Ecto neural progenitor cell (in vitro differentiated cells): ENCODE measurements around the gene TAF15.

Source experiments
- DNase-seq: peaks from one replicate; pipeline ENCODE4 v3.0.0-alpha.2; 2018; ENCODE audit warnings: low spot score

TAF15 gene

DNA sequence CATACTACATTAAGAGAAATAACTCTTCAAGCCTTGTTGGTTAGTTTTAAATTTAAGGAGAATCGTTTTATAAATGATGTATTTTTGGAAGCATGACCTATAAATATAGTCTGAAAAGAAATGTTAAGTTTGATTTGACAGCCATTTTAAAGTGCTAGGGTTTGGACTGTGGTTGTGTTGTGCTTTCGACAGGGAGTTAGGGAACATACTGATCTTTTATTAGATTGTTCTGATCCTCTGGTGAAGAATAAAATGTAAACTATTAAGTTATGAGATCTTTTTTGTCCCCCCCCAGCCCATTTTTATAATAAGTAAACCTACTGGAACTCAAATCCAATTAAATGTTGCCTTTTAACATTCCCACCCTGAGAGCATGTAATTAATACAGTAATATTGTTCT lies 12.0 kb downstream of the TAF15 start:
- no peak for DNase-seq

DNA sequence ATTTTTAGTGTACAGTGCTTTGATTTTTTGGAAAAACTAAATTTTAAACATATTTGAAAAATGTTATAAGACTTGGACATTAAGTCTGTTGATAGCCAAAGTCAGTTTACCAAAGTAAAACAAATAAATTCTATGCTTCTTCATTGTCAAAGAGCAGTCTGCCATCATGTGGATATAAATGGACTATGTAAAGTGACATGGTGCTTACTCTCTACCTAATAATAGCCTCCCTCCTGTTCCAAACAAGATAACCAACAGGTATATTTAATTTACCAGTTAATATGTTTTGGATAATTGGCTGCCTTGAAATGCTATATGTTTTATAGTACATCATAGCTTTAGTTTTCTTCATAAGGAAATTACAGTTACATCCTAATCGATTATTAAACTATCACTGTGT lies 15.9 kb downstream of the TAF15 start:
- DNase-seq, result no peak

DNA sequence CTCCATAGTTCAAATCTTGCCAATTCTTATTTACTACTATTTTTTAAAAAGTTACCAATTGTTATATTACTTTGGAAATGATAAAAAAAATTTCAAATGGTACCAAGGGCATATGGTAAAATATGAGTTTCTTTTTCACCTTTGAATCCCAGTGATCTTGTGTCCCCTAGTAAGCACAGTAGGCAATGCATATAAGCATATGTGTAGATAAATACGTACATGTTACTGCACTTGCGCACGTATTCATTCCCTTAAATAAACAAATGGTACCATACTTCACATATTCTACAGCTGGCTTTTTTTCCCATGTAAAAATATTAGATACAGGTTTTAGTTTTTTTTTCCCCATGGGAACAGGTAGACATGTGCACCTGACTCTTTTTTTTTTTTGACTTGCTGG lies 31.8 kb downstream of the TAF15 start:
- no peak for DNase-seq

DNA sequence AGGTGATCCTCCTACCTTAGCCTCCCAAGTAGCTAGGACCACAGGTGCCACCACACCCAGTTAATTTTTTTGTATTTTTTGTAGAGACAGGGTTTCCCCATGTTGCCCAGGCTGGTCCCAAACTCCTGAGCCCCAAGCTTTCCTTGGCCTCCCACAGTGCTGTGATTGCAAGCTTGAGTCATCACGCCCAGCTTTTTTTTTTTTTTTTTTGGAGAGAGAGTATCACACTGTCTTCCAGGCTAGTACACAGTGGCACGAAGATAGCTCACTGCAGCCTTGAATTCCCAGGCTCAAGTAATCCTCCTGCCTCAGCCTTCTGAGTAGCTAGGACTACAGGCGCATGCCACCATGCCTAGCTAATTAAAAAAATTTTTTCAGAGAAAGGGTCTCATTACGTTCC lies 32.2 kb downstream of the TAF15 start:
- no peak for DNase-seq

DNA sequence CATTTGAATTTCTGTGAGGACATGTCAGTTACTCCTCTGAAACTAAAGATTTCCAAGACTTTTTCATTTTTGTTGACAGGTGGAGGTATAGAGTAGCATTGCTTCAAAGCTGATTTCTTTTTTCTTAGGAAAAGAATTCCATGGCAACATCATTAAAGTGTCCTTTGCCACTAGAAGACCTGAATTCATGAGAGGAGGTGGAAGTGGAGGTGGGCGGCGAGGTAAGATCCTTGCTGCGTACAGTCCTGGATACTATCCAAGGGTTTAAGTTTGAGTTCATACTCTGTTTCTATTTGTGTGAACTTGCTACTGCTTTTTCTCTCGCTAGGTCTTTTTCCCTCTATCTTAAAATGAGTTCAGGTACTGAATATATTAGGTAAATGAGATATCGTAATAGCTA lies 33.0 kb downstream of the TAF15 start:
- no peak for DNase-seq

DNA sequence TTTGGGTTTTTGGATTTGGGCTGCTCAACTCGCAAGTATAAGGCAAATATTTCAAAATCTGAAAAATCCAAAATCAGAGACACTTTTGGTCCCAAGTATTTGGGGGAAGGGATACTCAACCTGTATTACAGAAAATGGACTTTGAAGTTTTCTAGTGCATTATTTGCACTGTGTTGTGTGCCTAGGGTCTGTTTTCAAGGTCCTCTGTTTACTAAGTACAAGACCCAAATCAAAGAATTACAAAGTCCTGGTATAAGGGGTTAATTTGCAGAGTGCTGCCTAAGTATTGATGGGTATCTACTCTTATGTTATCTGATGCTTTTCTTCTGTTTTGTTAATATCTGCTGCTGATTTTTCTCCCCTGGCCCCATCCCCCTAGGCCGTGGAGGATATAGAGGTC lies 34.4 kb downstream of the TAF15 start:
- no peak for DNase-seq

DNA sequence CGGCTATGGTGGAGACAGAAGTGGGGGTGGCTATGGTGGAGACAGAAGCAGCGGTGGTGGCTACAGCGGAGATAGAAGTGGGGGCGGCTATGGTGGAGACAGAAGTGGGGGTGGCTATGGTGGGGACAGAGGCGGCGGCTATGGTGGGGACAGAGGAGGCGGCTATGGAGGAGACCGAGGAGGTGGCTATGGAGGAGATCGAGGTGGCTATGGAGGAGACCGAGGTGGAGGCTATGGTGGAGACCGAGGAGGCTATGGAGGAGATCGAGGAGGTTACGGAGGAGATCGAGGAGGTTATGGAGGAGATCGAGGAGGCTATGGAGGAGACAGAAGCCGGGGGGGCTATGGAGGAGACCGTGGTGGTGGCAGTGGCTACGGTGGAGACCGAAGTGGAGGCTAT lies 35.3 kb downstream of the TAF15 start:
- no peak for DNase-seq

DNA sequence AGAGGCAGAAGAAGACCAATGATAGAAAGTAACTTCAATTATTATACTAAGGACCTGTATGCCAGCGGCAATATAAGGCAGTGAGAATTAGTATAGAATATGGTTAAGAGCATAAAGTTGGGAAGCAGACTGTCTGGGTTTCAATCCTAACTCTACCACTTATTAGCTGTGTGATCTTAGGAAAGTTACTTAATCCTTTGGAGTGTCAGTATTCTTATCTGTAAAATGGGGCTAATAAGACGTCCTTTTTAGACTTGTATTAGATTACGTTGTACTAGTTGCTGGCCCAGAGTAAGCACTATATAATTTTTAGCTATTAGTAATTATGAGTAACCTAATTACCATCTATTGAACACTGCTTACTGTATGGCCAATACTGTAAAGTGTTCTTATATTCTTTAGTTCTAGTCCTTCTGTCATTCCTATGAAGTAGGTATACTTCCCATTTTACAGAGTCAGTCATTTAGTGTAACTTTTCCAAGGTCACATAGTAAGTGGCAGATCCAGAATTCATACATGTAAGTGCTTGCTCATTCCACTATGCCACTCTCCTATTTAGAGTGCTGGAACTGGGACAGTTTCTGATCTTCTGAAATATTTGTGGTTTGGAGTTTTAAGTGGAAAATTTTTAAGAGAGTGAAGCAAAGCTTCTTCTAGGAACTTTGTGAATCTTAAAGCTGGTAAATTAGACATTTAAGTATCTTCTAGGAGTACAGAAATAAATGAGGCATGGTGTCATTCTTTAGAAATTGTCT lies 36.9 kb downstream of the TAF15 start:
- no peak for DNase-seq

DNA sequence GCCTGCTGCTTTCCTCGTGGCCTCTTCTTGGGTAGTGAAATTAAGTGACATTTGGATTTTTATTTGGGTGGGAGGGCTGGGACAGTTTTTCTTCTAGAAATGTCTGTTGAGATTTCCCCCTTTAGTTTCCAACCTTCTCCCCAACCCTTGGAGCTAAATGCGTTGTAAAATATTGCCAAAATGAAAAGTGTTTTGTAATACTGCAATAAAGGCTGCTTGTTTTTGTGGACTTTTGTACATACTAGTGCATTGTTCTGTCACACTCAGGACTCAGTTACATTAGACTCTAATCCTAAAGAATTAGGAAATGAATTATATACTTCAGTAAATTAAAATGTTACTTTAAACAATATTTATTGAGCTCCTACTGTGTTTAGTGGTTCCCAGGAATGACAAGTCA lies 37.7 kb downstream of the TAF15 start:
- DNase-seq, result no peak

DNA sequence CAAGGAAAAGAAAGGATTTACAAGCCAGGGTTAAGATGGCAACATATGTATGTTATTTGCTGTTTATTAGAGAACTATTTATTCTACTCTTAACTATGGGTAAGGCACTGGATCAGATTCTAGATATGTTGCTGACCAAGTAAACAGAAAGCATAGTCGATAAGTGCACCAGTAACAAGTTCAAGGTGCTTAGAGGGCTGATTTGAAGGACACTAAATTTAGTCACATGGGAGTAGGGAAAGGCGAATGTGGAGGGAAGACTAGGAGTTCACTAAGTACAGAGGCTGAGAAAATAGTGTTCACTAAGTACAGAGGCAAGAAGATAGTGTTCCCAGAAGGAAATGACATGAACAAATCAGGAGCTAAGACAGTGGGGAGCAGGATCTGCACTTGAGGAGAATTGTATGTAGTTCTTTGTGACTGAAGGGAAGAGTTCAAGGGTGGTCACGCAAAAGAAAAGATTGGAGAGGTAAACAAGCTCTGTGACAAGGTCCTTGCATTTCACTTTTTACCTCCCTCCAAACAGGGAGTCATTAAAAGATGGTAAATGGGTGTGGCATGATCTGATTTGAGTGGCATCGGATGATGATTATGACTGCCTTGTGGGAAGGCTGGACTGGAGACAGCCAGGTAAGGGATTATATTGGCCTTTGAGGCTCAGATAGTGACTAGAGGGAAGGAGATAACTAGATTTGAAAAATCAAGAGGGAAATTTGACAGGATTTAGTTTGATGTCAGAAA lies 38.5 kb downstream of the TAF15 start:
- no peak for DNase-seq

DNA sequence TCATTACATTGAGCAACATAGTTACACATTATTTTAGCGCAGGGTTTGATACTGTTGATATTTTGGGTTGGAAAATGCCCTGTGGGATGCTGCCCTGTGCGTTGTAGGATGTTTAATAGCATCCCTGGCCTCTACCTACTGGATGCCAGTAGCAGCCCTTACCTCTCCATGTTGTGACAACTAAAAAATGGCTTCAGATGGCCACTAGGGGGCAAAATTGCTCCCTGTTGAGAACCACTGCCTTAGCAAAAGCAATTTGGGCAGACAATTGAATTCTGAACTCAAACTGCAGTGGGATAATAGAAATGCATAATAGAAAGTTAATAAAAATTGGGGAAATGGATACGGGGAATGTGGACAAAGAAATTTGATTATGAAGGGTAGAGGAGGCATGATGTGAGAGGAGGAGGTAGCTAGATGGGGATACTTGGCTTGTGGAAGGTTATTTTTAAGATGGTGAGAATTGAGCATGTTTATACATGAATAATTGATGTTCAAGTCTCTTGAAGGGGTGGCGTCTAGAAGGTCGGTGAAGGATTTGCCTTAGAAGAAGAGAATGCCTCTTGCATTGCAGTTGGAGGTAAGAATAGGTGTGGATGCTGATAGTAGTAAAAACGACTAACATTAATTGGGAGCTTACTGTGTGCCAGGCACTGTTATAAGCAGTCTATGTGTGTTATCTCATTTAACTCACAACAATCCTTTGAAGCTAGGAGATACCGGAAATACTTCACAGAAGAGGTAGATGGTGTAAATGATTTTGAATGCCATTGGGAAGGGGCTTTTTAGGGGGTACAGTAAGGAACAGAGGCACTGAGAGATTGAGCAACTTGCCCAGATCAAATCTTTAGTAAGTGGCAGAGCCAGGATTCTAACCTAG lies 40.4 kb downstream of the TAF15 start:
- peak; percentile 65 for DNase-seq

DNA sequence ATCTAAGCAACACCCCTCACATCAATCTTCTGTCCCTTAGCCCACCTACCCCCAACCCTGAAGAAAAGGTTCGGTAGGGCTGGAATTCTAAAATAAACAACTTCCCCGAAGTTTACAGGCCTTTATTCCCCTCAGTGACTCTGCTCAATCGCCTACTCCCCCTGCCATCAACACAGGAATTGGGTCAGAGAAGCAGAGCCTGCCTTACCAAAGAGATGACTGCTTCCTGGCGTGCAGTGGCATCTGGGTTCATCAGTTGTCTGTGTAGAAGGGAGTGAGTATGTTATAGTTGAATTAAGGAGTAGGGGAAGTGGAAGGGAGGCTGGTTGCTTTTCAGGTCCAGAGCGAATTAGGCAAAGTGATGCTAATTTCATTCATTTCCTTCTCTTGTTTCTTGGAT lies 46.7 kb downstream of the TAF15 start:
- DNase-seq, result no peak

DNA sequence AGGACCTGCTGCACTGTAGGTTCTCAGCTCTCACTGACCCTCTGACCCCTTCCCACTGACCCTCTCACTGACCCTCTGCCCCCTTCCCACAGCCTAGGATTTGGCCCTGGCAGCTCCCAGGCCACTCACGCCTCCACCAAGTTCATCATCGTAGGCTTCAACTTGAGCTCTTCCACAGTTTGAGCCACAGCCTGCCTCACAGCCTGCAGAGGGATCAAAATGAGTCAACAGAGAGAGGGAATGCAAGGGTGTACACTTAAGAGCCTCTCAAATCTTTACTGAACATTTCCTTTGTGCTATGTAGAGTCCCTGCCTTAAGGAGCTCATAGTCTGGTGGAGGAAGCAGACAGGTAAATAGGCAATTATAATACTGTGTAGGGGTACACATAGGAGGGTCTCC lies 47.3 kb downstream of the TAF15 start:
- DNase-seq, result no peak

DNA sequence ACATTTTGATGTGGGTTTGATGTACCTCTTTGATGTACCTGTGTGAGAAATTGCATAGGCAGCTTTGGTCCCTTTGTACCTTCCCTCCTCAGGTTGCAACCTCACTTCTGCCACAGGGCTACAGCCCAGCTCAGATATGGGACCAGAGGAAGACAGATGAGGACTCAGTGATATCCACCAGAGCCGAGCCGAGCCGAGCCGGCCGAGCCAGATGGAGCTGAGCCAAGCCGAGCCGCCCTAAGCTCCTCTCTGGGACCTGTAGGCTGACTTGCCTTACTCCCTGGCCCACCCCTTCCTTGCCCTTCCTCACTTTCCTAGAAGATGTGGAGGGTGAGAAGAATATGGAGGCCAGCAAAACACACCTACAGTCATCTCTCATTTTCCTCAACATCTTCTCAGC lies 55.6 kb downstream of the TAF15 start:
- no peak for DNase-seq

DNA sequence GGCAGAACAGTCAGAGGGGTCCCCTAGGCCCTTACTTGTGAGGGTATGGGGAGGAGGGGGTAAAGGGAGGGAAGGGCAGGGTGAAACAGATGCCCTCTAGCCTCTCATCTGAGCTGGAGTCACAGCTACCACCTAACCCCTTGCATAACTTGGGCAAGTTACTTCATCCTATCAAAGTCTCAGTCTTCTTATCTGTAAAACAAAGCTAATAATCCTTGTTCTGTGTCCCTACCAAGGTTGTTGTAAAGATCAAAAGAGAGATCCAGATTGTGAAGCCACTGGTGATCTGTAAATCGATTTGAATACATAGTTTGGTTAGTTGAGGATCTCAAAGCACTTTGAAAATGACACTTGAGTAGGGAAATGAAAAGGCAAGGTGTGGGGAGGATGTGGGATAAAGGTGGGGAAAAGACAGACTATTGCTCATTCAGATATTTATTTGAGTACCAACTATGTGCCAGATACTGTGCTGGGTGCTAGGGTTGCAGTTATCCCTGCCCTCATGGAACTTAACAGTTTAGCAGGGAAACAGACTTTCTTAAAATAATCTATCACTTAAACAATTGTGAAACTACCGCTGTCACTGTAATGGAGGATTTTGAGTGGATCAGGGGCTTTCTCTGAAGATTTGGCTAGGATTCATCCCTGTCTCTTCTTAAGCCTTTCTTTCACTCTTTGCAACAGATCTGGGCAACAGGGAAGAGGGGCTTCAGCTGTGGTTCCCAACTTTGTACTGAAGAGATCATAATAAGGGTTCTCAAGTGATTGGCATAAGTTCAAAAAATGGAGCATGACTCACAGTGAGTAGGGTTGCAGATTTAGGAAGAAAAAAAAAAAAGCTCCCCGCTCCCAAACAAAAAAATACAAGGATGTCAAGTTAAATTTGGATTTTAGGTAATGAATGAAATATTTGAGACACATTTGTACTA lies 56.4 kb downstream of the TAF15 start:
- no peak for DNase-seq

DNA sequence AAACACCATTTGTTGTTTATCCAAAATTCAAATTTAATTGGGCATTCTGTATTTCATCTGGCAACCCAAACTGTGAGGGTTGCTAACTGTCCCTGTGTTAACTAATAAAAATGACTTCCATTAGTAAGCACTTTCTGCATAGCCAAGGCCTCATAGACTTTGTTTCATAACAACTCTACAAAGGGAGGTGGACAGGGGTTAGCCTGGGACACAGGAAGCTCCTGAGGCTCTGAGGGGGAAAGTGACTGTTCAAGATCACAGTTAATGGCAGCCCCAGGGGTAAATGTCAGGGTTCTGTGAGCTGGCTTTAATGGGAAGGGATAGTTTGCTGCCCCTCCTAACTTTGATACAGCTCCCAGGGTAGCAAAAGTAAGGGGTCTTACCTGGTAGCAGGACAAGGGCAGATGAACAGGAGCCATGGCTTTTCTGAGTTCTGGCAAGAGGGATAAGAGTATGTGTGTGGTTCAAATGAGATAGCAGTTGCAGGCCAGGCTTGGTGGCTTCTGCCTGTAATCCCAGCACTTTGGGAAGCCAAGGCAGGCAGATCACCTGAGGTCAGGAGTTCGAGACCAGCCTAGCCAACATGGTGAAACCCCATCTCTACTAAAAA lies 57.2 kb downstream of the TAF15 start:
- no peak for DNase-seq

DNA sequence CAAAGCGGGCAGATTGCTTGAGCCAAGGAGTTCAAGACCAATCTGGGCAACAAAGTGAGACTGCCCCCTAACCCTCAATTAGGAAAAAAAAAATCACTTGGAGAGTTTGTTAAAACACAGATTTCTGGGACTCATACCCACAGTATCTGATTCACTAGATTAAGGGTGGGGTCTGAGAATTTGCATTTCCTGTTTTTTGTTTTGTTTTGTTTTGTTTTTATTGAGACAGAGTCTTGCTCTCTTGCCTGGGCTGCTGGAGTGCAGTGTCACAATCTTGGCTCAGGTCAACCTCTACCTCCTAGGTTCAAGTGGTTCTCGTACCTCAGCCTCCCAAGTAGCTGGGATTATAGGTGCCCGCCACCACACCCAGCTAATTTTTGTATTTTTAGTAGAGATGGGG lies 58.3 kb downstream of the TAF15 start:
- DNase-seq, result no peak

DNA sequence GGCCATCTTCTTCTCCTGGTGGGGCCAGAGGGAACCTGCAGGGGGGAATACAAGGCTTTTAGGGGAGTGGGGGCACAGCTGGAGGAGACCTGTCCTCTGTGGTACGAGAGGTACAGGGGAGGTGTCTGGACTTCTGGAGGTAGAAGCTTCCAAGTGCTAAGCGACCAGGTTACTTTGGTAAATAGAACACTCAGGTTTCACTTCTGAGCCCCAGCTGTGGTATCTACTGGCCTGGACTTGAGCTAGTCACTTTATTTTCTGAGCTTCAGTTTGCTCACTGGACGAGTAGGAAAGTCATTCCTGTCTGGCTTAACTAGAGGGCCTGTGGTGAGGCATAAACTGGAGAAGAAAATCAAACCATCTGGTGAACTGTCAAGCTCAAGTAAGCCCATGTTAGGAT lies 59.5 kb downstream of the TAF15 start, which contains the start of gene HEATR9:
Gene HEATR9 (minus strand): TSS at position 155 of the 400 bp plus-strand sequence. CDS start 149 bp downstream, at position 6.
- no peak for DNase-seq

DNA sequence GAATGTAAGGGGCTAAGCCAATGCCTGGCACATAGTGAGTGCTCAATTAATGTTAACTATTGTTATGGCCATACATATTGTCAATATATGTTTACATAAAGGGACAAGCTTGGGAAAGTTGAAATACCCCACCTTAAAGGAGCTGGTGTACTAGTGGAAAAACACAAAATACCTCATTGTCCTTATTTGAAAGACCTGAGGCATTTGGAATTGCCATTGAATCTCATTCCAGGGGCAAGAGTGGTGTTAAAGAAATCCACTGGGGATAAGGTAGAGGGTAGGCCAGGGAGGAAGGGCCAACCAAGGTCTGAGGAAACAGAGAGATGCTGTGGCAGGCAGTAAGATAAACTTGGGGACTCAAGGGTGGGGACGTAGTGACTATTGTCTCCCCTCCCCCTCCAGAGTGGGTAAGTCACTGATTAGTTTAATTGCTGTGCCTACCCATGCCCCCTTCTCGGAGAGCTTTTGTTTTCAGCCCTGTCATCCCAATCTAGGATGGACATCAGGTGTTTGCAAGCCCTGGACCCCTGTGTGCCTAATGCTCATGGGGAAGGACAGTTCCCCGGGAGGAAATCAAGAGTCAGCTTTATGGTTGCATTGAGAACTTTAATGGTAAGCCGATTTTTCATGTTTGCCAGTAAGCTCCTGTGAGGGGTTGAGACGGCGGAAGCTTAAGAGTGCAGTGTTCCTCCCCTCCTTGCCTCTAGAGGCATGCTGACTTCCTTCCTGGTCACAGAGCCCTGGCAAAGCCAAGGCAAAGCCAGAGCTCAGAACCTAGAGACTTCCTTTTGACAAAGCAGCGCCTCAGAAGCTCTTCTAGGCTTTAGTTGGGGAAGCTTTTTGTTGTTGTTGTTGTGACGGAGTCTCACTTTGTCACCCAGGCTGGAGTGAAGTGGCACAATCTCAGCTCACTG lies 61.9 kb downstream of the TAF15 start:
- DNase-seq, result no peak
